ENCODE data around the gene LRCH3.

The LRCH3 gene

DNA sequence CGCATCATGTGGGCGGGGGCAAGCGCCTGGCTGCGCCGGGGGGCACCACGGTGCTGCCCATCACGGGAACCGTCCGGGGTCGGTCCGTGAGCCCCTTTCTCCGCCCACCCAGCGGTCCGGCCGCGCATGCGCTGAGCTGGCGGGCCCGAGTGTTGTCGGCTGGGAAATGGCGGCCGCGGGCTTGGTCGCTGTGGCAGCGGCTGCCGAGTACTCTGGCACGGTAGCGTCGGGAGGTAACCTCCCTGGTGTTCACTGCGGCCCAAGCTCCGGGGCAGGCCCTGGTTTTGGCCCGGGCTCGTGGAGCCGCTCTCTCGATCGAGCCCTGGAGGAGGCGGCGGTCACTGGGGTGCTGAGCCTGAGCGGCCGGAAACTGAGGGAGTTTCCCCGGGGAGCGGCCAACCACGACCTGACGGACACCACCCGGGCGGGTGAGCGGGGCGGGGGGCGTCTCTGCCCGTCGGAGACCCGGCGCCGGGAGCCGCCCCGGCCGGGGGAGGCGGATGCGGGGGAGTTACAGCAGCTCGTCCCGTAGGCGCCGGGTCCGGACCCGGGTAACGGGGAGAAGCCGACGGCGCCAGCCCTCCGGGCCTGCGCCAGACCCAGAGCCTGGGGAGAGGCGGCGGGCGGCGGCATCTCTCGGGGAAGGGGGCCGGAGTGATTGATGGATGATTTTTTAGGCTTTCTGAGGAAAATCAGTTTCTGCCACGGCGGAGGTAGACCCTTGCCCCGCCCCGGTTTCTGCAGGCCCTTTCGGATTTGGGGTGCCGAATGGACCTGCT lies at the start of gene LRCH3:
Gene LRCH3, plus strand, starts transcription at position 142 of the 779 bp plus-strand sequence. Its CDS starts 25 bp downstream, at position 167.
- peak; percentile 87 for DNase-seq

DNA sequence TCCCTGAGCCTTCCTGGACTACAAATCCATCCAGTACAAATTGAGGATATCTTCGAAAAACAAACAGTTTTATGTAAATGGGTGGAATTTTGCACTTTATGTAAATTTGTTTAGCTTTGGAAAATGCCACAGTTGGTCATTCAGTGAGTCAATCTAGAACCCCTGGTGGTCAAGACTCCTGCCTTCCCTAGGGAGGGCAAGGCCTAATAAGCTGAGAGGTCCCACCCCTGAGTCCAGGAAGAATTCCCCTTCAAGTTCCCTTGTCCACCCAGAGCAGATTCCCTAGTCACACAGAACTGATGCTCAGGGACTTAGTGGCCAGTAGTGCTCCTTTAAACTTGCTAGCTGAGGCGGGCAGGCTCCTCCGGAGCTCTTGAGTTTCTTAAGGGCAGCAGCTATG lies 48.3 kb upstream of the LRCH3 start:
- no peak for DNase-seq

- no peak for DNase-seq
These were observed 44.8 kb upstream of the LRCH3 start for GRCh38 chr3:197746209-197746608.

DNA sequence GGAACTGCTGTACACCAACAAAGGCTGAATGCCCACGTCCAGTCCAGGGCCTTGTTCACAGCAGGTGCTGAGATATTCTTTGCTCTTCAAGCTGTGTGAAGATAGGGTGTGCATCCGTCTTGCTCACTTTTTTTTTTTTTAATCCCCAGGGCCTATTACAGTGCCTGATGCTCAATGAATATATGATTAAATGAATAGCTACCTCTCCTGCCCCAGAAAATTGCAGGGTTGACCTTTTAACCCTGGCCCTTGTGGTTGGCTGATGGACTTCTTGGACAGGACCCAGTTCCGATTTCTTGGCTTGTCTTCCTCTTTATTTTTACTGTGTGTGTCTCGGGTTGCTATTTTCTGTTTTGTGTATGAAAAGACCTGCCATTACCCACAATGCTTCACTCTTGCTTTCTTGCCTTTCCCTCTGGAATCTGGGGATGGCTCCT lies 44.2 kb upstream of the LRCH3 start:
- no peak for DNase-seq

DNA sequence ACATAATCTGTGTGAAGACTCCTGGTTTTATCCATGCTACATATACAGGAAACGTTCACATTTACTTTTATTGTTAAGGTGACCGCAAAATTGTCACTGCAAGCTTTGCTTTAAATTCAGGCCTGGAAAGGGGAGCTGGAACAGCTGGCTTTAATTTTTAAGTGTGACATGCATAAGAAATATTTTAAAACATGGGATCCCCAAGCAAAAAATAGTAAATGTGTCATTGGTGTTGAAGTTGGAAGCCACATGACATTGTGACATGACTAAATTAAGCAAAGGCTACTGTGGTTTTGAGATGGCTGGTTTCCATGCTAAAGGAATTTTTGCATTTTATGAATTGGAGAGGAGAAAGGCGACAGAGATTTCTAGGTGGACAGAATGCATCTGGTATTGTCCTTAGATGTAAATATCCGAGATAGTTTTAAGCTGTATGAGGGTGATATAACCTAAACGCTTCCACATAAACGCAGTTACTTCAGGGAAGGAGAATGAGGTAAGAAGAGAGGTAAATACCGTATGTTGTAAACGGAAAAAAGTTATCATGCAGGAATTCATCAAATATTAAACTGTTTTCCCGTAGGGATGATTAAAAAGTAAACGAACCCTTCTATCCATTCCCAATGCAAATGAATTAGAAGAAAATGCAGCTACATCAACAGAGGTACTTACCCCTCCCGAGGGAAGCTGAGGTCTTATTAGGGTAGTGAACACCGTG lies 42.3 kb upstream of the LRCH3 start:
- no peak for DNase-seq

DNA sequence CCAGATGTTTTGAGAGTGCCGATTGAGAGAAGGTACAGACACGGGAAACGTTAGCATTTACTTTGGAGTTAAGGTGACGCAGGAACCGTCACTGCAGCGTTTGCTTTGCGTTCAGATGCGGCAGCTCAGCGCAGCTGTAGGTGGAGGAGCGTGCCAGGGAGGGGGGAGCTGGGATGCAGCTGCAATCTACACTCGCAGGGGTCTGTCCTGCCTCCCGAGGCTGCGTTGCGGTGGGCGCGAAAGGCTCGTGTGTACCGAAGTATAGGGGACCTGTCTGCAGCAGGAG lies 41.8 kb upstream of the LRCH3 start:
- DNase-seq = no peak

DNA sequence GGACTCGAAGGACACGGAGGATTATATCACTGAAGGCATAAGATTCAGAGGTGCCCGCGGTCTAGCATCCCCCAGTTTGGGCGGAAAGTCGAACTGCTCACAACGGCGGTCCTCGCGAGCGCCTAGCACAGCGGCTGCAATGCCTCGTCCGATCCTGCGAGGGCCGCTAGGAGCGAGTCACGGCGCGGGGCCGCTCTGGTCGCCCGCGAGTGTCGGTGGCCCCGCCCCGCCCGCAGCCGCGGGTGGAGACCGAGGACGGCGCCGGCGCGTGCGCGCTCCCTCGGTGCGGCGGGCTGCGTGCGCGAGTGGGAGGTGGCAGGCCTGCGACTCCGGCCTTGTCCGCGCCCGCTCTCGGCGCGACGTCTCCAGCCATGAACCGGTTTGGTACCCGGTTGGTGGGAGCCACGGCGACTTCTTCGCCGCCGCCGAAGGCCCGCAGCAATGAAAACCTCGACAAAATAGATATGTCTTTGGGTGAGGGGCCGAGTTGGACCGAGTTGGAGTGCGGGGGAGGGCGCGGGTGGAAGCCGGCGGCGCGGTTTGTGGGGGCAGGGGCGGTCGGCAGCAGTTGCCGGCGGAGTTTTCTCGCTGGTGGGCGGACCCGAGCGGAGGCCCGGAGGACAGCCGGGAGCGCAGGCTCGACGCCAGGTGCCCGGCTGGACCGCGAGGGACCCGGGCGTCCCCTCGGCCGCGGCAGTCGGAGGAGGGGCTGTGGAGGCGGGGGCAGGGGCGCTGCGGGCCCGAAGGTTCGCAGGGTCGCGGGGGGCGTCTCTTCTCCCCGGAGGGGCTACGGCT lies 41.3 kb upstream of the LRCH3 start, which contains the start of gene FYTTD1:
Gene FYTTD1, plus strand, starts transcription at position 283 of the 795 bp plus-strand sequence. Its CDS starts 89 bp downstream, at position 372.
- peak; percentile 93 for DNase-seq

DNA sequence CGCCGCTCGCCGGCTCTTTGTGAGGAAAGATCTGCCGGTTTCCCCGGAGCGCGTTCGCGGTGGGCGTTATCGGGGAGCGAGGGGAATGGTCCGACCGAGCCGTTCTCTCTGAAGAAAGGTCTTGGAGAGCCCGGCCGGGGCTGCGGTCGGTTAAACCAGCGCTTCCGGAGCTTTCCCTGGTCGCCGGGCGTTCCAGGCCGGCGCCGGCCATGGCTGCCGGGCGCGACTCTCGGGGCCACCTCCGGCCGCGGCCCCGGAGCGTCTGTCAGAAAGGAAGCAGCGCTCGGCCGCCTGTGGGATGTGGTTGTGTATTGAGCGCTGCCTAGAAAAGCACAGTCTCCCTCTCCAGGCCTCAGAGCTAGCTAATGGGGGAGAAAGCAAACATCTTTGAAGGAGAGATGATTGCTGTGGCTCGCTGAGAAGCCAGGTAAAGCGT lies 40.6 kb upstream of the LRCH3 start:
- DNase-seq = peak; percentile 65

DNA sequence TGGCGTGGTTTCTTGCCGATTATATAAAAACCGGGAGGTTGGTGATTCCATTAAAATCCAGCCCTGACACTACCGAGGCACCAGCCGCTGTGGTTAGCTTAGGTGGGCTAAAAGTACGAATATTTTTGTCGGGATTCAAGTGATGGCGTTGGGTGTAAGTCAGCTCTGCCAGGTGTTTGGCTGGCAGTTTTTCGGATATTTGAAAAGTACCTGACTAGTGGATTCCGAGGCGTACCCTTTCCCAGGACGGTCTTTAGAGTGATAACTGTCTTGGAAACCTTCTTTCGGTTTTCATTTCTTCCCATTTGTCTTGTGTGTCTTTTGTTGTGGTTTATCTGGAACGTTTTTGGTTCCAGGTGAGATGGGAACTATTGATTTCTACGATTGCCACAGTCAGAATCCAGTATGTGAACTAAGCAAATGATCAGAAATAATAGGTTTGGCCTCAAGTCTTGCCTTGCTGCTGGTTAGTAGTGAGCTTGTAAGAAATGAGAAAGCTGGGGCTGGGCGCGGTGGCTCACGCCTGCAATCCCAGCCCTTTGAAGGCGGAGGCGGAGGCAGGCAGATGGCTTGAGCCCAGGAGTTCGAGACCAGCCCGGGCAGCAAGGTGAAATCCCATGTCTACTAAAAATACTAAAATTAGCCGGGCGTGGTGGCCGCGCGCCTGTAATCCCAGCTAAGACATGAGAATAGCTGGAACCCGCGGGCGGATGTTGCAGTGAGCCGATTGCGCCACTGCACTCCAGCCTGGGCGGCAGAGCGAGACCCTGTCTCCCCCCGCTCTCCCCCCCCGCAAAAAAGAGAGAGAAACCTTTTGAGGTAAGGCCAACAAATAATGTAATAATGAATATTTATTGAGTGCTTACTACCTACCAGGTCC lies 40.0 kb upstream of the LRCH3 start:
- DNase-seq = peak; percentile 47

- no peak for DNase-seq
These were observed 38.9 kb upstream of the LRCH3 start for GRCh38 chr3:197752107-197752506.

GRCh38 chr3:197753263-197753662 lies 37.8 kb upstream of the LRCH3 start:
- DNase-seq = no peak

- no peak for DNase-seq
These were observed 34.4 kb upstream of the LRCH3 start for GRCh38 chr3:197756704-197757103.

DNA sequence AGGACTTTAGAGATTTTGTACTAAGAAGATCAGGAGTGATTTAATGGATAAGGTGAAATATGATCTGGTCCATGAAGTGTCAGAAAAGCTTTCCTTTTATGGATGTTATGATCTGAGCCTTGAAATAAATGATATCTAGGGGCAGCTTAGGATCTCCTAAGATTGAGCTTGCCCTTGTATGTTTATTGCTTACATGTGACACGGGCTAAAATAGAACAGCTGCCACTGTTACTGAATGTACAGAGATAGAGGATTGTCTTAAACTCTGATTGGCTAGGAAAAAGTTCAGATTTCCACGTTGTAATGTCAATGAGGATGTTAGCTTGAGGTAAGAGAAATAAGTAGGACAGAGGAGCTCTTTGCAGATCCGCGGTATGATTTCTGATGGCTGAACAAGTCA lies 32.5 kb upstream of the LRCH3 start:
- no peak for DNase-seq

- DNase-seq = no peak
These were observed 29.3 kb upstream of the LRCH3 start for GRCh38 chr3:197761784-197762183.

- no peak for DNase-seq
These were observed 15.7 kb upstream of the LRCH3 start for GRCh38 chr3:197775317-197775716.

GRCh38 chr3:197782230-197782629 lies 8.8 kb upstream of the LRCH3 start:
- no peak for DNase-seq

- no peak for DNase-seq
These were observed 7.0 kb upstream of the LRCH3 start for GRCh38 chr3:197784019-197784585.

- DNase-seq = no peak
These were observed 3.6 kb upstream of the LRCH3 start for GRCh38 chr3:197787412-197787811.

- no peak for DNase-seq
These were observed 1.7 kb upstream of the LRCH3 start for GRCh38 chr3:197789309-197789708.

DNA sequence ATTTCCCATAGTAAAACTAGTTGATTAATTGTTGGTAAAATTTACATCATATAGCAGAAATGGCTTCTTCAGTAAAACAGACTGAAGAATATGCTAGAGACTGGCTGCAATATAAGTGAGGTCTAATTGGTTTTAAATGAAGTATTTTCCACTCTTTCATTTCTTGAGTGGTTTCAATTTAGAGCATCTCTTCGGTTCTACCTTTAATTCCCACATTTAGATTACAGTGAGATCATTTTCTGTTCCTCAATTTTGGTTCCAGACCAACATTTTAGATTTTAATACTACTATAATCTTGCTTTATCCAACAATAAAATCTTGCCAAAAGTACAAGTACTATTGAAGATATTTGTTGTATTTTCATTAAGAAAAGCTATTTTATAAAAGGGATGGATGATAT lies 1.0 kb upstream of the LRCH3 start:
- DNase-seq = no peak

DNA sequence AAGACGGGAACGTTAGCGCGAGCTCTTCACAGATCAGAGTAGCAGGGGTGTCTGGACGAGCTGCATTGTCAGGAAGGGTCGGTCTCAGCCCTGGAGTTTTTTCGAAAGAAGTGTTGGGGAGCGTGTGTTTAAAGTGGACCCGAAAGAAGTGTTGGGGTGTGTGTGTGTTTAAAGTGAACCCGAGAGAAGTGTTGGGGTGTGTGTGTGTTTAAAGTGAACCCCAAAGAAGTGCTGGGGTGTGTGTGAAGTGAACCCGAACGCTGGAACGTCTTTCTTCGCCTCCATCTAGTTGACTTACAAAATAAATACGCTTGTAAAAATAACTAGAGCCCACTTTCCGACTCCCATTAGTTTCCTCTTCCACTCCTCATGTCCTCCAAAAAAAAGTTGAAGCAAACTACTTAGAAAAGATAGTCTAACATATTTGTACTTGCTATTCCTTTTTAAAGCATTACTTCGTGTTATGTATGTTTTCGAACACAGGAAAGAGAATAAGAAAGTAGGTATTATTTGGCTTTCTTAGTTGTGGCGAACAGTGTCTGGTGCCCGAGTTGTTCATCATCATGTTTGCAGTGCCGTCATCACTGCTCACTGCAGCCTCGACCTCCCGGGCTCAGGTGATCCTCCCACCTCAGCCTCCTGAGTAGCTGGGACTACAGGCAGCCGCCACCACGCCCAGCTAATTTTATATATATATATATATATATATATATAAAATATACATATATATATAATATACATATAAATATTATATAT lies 1.0 kb downstream of the LRCH3 start:
- peak; percentile 48 for DNase-seq

Data from activated T-cell treated with anti-CD3 and anti-CD28 coated beads, Interleukin-2, amount 50 U/mL, for 1 hour (primary cell).